ENCODE results near the gene WSCD2.
A peak's percentile ranks its signal among the peaks of the same experiment; 100 is the strongest.

The WSCD2 gene

DNA sequence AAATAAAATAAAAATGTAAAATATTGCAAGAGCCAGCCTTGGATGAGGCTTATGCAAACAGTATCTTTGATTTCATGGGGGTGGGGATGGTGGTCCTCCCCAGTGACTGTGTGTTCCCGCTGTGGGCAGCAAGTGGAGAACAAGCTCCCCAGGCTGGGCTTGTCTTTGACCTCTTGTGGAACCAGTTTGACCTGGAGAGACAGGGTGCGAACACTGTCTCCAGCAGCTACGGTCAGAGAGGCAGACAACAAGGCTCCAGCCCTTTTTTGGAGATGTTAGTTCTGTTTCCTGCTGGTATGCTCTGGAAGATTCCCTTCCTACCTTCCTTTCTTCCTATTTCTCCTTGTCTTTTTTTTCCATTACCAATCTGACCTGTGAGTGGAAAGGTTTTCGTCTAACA is 21.8 kb upstream of the WSCD2 start:
- DNase-seq (ENCODE audit: low spot score) = no peak

DNA sequence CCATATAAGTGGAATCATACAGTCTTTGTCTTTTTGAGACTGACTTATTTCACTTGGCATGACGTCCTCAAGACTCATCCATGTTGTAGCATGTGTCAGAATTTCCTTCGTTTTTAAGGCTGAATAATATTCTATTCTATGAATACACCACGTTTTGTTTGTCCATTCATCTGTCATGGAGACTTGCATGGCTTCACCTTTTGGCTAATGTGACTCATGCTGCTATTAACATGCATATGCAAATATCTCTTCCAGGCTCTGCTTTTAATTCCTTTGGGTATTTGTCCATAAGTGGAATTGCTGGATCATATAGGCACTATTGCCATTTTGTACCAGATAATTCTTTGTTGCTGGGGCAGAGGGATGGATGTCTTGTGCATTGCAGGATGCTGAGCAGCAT is 19.6 kb upstream of the WSCD2 start:
- no peak for DNase-seq (ENCODE audit: low spot score)

DNA sequence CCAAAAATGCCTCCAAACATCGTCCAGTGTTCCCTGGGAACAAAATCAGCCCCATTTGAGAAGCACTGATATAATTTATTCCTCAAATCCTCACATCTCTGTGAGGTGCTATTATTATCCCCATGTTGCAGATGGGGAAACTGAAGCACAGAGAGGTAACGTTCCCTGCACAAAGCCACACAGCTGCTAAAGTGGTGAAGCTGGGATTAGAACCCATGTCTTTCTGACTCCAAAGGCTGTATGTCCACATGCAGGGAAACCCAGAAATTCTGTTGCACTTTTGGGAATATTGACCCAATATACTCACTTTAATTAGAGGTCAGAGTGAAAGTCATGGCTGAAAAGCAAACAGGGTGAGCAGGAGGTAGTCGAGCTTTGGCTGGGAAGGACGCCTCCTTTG is 19.1 kb upstream of the WSCD2 start:
- no peak for DNase-seq (ENCODE audit: low spot score)

DNA sequence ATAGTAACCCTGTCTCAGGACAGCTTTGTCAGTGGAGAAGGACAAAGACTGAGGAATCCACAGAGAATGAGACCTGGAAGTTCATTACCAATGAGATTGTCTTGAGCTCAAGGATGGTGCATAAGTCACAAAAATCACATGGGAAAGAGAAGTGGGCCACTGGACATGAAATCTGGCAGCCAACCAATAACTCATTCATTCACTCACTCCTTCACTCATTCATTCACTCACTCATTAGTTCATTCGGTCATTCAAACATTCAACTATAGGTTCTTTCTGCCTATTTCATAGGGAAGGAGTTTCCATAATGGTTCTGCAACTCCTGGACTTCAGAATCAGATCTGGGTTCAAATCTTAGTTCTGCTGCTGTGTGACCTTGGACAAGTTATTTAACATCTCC is 18.2 kb upstream of the WSCD2 start:
- DNase-seq (ENCODE audit: low spot score) = no peak

DNA sequence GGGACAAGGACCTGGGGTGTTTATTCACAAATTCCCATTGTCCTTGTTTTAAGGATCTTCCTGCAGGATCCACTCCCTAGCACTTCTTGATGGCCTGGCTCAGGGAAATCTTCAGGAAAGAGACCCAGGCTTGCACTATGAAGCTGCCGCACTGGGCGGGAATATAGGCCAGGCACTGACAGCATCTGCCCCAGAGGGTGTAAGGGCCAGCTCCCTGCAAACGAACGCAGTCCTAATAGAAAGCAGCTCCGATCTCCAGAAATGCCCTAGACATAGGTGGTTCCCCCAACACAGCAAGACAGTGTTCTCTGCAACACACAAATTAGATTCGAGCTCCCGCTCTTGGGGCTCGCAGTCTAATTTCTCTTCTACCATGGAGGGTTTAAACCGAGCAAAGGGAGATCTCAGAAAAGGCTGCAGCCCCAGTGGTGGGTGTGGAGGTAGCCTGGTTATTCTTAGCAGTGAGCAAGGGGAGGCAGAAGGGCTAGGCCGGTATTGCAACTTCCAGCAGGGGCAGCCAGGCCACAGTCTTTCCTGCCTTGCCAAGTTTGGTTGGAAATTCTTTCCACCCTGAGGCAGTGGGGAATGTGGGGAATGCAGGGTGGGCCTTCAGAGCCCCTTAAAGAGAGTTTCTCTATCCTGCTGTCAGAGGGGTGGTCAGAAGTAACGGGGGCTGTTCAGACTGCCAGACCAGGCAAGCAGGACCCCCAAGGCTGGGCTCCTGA is 16.1 kb upstream of the WSCD2 start:
- no peak for DNase-seq (ENCODE audit: low spot score)

DNA sequence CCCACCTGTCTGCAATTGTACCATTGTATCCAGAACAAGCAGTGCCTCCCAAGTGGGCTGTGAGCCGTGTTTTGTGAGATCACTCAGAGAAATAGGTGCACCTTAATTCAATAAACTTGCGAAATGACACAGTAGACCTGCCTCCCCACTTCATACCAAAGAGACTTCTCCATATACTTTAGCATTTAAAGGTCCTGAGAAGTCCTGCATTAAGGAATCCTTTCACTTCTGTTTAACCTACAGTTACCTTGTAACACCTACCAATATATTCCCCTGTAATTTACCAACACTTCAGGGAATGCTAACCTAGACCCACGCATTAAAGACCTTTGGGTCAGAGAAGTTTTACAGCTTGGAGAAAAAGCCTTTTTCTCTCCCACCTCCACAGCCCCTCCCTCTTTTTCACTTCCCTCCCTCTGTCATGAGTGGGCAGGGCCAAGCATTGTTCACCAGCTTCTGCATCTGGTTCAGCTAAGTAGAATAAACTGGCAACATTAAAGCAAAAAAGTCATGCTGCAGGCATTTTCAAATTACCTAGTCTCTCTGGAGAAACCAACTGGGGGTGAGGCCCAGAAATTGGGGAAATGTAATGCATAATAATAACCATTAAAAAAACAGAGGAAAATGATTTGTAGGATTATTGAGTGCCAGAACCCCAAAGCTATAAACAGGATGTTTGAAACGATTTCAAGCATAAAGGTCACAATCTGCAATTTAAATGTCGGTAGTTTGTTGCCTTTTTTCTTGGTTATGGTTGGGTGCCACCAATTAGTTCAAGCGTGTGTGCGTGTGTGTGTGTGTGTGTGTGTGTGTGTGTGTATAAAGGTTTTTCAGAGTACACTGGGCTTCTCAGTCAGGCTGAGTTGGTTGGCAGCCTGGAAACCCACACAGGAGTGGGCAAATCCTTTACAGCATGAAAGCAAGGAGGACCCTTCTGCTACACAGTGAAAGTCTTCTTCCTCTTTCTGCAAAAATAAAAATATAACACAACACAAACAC is 13.7 kb upstream of the WSCD2 start:
- peak; percentile 8 for DNase-seq (ENCODE audit: low spot score)

DNA sequence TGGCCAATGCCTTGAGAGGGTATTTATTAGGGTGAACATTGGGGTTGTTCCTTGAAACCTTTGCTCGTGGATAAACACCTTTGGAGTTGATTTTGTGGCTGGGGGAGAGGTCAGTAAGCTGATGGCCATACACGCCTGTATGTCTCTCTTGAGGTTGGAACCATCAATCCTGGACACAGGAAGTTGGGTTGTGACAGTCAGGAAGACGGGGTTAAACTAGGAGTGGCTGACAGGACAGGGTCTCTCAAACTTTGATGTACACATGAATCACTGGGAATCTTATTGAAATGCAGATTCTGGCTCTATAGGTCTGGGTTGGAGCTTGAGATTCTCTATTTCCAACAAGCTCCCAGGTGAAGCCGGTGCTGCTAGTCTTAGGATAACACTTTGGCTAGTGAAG is 12.8 kb upstream of the WSCD2 start:
- no peak for DNase-seq (ENCODE audit: low spot score)

DNA sequence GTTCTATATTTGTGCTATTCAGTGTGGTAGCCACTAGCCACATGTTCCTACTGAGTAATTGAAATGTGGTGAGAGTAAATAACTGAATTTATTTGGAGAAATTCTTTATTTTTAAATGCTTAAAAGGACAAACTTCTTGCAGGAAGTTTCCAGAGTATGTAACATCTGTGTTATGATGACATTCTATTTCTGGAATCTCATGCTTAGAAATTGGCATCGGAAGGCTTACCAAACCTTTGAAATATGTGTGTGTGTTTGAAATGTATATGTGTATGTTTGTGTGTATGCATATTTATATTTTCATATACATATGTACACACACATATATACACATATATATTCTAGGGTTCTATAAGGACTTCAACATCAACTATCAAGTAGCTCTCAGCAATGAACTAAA is 12.4 kb upstream of the WSCD2 start:
- no peak for DNase-seq (ENCODE audit: low spot score)

DNA sequence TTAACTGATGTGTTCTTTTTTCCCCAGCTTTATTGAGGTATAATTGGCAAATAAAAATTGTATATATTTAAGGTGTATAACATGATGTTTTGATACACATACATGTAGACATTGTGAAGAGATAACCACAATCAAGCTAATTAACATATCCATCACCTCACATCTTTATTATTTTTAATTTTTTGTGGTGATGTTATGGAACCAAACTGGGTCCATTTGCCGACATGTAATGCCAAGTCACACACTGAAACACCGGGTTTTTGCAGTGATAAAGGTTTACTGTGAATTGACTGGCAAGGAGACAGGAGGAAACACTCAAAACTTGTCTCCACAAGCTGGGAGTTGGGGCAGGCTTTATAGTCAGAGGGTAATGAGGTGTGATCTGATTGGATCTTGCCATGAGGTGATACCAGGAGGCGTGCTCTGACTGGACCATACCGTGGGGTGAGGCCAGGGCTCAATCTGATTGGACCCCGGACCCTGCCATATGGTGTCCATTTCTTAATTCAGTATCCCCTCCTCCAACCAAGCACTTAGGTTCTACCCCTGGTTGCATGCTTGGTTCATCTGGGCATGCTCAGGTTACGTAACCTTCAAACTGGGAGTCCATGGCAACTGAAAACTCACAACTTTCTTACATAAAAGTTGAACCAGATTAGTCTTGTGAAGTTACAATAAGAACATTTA is 11.8 kb upstream of the WSCD2 start:
- DNase-seq (ENCODE audit: low spot score) = no peak

DNA sequence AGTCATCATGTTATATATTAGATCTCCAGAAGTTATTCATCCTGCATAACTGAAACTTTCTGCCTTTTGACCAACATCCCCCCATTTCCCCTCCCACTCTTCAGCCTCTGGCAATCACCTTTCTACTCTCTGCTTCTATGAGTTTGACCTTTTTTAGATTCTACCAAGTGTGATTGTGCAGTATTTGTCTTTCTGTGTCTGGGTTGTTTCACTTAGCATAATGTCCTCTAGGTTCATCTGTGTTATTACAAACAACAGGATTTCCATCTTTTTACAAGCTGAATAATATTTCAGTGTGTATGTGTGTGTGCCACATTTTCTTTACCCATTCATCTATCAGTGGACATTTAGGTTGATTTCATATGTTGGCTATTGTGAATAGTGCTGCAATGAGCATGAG is 11.2 kb upstream of the WSCD2 start:
- no peak for DNase-seq (ENCODE audit: low spot score)

DNA sequence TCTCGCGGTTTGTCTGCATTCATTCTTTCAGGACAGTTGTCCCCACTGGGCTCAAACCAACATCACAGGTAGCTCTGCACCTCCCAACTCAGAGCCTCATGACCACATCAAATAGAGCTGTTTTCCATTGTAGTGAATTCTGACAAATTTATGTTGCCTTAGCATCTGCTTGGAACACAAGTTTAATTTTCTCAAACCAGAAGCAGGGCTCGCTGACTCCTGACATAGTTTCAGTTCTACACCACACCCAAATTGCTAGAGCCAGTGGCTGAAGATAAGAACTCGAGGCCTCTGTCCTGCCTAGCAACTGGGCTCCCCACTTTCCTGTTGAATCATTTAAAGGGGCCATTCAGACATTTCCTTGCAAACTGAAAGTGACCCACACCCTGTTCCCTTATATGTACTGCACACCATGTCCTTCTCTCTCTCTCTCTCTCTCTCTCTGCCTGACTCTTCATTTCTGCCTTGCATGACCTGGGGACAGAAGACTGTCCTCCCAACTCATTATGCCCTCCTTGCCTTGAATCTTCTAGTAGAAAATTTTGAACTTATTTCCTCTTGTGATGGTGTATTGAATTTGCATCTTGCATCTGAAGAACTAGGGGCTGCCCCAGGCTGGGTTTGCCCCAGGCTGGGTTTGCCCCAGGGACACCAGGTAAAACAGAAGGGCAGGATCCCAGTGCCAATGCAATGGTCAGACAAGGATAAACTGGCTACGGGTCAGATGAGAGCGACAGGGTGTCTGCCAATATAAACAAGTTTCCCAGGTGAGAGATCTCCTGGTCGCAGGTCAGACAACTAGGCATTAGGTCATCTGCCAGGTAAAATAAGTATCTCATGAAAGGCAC is 9.7 kb upstream of the WSCD2 start:
- no peak for DNase-seq (ENCODE audit: low spot score)

DNA sequence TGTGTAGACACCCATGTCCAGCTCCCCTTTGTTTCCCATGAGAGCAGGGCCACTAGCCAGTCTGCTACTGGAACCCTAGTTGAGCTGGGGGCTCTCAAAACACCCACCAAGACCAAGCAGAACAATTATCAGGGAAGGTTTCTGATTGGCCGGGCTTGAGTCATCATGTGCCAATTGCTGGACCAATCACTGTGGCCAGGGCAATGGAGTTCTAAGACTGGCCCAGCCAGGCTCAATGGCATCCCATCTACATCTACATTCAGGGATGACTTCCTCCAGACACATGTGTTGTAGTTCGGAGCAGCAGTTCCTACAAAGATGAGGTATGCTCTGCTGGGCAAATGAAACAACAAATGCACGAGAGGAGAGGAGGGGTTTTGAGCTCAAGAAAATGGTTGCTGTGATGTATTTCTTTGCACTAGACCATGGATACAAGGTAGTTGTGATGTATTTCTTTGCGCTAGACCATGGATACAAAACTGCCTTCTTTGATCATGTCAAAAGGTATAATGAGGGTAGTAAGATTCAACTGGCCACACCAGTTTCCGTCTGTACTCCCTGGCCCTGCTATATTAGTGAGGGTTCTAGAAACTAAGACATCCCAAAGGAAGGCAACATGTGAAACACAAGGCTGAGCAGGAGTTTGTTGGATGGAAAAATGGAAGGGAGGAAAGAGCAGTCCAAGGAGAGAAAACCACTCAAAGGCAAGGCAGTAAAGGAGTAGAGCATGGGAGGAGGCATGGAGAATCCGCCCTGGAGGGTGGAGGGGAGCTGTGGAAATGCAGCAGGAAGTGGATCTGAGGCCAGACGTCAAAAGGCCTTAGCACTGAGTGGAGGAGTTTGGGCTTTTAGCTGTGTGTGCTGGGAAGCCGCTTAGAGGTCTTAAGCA is 8.9 kb upstream of the WSCD2 start:
- DNase-seq (ENCODE audit: low spot score) = no peak

DNA sequence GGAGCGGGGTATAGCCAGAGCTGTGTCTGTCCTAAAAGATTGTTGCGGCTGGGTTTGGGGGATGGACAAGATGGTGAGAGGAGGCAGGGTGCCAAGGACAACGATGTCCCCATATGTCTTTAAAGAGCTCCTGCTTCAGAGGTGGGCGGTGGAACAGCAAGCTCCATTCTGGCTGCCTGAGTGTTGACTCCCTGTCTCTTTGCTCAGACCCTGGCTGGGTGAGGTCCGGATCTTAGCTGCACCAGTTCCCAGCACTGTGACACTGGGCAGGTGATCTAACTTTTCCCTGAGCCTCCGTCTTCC is 8.3 kb upstream of the WSCD2 start:
- peak; percentile 14 for DNase-seq (ENCODE audit: low spot score)

DNA sequence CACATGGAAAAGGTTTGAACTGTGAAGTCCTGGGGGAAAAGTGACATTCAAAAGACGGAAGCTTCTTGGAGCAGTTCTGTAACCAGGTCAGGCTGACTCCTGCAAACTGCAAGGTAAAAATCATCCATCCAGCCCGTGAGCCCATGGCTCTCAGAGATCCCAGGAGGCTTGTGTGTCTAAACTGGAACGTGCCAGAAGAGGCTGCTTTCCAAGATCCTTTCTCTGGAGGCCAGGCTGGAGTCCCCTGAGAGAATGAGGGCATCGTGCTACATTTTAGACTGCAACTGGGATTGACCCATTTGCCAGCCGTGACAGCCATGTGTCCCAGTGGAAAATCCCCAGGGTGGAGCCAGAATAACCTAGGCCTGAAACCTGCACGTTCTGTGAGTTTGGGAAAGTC is 7.8 kb upstream of the WSCD2 start:
- no peak for DNase-seq (ENCODE audit: low spot score)

DNA sequence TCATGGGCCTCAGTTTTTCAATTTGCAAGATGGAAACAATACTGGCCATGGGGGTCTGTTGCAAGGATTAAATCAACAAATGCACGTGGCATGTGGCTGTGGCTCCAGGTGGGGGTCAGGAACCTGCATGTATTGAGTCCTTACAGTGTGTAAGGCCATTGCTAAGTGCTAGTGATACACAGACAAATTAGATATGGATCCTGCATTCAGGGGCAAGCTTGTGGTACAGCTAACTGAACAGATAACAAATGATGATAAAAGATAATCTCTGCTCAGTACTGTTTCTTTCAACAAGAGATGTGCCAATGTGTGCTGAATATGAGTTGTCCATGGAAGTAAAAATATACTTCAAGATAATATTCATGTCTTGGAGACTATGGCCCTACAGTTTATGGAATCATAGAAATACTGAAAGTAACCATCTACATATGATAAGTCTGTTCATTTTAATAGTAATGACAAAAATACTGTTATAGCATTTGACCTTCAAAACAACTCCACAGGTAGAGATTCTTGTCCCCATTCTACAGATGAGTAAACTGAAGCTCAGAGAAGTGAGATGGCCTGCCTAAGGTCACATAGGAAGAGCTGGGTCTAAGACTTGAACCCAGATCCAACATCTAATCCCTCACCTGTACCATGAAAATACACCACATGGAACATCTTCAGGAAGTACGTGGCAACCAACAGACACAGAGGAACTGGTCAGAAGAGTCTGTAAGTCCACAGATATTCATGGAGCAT is 7.2 kb upstream of the WSCD2 start:
- no peak for DNase-seq (ENCODE audit: low spot score)

DNA sequence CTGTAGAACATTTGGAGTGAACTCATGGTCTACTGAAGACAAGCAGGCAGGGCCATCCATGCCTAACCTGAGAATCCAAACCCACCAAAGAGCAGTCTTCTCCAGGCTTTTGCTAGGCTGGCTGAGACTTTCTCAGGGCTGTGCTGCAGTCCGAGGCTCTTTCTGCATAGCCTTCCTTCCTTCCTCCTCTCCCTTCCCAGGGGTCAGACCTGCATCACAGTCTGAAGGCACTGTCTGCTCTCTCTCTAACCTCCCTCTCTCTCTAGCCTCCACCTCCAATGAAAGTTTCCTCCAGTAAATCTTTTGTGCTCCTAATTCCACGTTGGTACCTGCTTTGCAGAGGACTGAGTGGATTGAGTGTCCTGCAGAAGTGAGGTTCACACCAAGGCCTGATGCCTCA is 6.4 kb upstream of the WSCD2 start:
- DNase-seq (ENCODE audit: low spot score) = no peak

DNA sequence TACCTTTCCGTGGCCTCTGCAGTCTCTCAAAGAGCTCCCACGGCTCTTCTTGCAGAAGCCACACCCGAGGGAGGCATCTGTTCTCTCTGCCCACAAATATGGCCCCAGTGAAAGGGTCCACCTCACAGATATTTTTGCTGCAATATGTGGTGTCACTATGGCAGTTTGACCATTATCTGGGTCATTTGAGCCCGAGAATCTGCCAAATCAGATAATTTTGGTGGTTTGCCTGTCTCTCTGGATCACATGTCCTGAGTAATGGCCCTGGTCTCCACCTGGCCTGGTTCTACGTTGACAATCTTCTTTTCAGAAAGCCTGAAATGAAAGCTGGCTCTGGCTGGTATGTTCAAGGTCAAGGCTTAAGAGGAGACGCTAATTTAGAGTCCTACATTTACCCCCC is 5.7 kb upstream of the WSCD2 start:
- DNase-seq (ENCODE audit: low spot score) = no peak

DNA sequence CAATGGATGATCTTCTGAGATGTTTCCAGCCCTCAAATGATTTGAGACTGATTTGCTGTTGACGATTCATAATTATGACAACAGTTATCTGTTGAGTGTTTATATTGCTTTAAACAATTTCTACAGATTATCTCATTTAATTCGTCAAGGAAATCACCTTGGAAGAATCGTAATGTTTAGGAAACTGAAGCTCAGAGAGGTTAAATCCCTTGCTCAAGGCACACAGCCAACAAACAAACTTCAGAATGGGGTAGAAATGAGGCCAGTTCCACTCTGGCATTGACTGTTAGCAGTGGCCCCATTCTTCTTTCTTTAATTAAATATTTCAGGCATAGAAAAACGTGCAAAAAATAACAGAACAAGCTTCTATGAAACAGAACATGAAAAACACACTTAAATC is 4.0 kb upstream of the WSCD2 start:
- no peak for DNase-seq (ENCODE audit: low spot score)

DNA sequence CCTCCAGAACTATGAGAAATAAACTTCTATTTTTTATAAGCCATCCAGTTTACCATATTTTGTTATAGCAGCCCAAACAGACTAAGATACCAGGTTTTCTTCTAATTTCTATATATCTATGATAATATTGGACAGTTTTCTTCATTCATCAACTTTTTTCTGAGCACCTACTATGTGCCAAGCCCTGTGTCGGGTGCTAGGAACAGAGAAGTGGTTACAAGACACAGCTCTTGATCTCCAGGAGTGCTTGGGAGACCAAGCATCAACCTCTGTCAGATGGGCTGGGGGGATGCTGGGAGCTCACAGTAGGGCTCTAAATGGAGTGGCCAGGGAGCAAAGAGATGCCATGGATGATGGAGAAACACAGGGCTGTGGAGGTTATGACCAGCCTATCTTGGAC is 2.9 kb upstream of the WSCD2 start:
- DNase-seq (ENCODE audit: low spot score) = no peak

DNA sequence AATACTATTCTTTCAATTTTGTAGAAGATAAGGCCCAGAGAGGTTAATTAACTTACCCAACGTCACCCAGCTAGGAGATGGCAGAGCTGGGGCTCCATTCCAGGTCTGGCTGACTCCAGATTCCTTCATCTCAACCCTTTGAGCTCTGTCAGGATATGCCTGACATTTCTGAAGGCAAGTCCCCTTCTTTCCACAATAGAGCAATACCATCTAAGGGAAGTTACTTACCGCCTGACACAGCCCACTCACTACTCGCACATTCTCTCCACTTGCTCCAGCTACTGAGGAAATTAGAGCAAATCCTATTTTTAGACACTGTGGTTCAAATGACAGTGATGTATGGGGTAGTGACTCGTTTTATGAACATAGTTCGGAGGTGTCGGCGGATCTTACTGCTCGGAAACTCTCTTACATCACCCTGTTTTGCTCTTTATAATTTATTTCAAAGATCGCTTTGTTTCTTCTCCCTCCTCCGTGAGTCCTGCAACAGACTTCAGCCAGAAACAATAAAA is 2.0 kb upstream of the WSCD2 start:
- no peak for DNase-seq (ENCODE audit: low spot score)

All from Ammon's horn (tissue), 1 donor.